Right atrium auricular region (tissue), 2 donors: ENCODE data around the gene PITRM1. TPM values are rescaled to one million over a fixed set of nuclear protein-coding genes. Genes with fewer than 3 reads are reported as not detected.

ENCODE experiments used
- DNase-seq: peaks from one replicate; pipeline ENCODE4 v3.0.0-alpha.2; 2019; ENCODE audit warnings: low spot score
- H3K27ac ChIP-seq, 2 donors: fragments of 200-600 bp; sonication (generic); 1 replicate in 1 of 2; 2 replicates in 1 of 2; pipeline ENCODE4 v1.5.1; 2016 to 2019
- H3K27me3 ChIP-seq, 2 donors: fragments of 200-600 bp; sonication (generic); one replicate each; pipeline versions ENCODE4 v1.5.1 to v1.6.0; 2017 to 2019
- H3K36me3 ChIP-seq: fragments of 200-600 bp; sonication (generic); one replicate; pipeline ENCODE4 v1.5.1; 2016
- H3K4me1 ChIP-seq, 2 donors: fragments of 200-600 bp; sonication (generic); one replicate each; pipeline versions ENCODE4 v1.5.1 to v1.6.0; 2017 to 2019
- H3K4me3 ChIP-seq, 2 donors: fragments of 200-600 bp; sonication (generic); 1 replicate in 1 of 2; 2 replicates in 1 of 2; pipeline ENCODE4 v1.5.1; 2017 to 2019; ENCODE audit warnings: mild to moderate bottlenecking in 1 of 2, moderate library complexity in 1 of 2
- H3K9me3 ChIP-seq, 2 donors: fragments of 200-600 bp; sonication (generic); one replicate each; pipeline ENCODE4 v1.5.1; 2019
- total RNA-seq, 2 donors: library from RNA; depleted of rRNA; stranded (reverse); fragments of >200 nt; gene quantifications; one replicate each; pipeline ENCODE4 v1.1.0, GENCODE V29; 2016
- TF ChIP-seq, protein P1 (sequence below), 2 donors: fragments of 200-600 bp; sonication (generic); IDR thresholded peaks; one replicate each; pipeline ENCODE4 v1.5.1; 2019; ENCODE audit warnings: antibody characterized with exemption in 2 of 2

The PITRM1 gene
- total RNA-seq, 2 donors from 2014 or later, result 68.3 to 89.6 TPM

DNA sequence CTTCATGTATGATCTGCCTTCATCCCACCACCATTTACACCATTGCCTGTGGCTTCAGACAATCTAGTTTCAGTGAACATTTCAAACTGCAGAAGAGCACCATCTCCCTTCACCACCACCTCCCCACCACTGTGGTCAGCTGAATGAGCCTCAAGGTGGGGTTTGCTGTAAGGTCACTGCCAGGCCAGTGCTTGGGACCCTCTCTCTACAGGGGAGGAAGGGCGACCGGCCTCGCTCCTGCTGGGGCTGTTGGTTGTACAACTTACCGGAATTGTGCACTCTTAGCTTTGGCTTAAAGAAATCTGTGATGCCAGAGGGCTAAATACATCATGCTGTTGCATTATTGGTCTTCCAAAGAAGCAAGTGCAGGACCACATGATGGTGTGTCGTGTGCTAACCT lies 78.6 kb downstream of the PITRM1 start:
- TF ChIP-seq, protein P1, sequence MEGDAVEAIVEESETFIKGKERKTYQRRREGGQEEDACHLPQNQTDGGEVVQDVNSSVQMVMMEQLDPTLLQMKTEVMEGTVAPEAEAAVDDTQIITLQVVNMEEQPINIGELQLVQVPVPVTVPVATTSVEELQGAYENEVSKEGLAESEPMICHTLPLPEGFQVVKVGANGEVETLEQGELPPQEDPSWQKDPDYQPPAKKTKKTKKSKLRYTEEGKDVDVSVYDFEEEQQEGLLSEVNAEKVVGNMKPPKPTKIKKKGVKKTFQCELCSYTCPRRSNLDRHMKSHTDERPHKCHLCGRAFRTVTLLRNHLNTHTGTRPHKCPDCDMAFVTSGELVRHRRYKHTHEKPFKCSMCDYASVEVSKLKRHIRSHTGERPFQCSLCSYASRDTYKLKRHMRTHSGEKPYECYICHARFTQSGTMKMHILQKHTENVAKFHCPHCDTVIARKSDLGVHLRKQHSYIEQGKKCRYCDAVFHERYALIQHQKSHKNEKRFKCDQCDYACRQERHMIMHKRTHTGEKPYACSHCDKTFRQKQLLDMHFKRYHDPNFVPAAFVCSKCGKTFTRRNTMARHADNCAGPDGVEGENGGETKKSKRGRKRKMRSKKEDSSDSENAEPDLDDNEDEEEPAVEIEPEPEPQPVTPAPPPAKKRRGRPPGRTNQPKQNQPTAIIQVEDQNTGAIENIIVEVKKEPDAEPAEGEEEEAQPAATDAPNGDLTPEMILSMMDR (IDR thresholded peaks at IDR 0.05), result no peak
- Histone ChIP-seq H3K27me3 (no peaks in the 10 kb centered on the region), H3K4me1 (peaks cover 0 to 52% of the 10 kb centered on the region in 2 donors), H3K27ac (no peak overlapping the region), H3K9me3 (no peaks in the 10 kb centered on the region), H3K4me3 (no peak overlapping the region), H3K36me3 (no peaks in the 10 kb centered on the region)
- DNase-seq, result no peak

DNA sequence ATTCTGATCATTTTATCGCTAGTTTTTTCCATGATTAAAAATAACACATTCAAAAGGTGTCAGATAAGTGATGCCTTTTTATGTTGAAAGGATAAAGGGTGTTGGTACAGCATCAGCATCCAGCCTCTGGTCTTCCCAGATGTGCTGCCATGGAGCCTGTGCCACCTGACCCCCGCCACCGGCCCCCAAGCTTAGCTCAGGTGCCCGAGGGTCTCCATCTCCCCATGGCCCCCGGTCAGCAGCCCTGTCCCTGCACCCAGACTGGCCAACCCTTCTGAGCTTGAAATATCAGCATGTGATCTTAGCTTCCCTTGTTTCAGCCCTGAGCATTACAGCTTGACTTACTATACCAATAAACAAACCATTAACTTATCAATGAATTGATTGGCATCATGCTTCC lies 80.7 kb downstream of the PITRM1 start:
- Histone ChIP-seq H3K27ac (no peak overlapping the region), H3K4me1 (peaks cover 0 to 52% of the 10 kb centered on the region in 2 donors), H3K9me3 (no peaks in the 10 kb centered on the region), H3K27me3 (no peaks in the 10 kb centered on the region), H3K36me3 (no peaks in the 10 kb centered on the region), H3K4me3 (no peak overlapping the region)
- no peak for DNase-seq
- TF ChIP-seq, protein P1 (IDR thresholded peaks at IDR 0.05), result no peak

DNA sequence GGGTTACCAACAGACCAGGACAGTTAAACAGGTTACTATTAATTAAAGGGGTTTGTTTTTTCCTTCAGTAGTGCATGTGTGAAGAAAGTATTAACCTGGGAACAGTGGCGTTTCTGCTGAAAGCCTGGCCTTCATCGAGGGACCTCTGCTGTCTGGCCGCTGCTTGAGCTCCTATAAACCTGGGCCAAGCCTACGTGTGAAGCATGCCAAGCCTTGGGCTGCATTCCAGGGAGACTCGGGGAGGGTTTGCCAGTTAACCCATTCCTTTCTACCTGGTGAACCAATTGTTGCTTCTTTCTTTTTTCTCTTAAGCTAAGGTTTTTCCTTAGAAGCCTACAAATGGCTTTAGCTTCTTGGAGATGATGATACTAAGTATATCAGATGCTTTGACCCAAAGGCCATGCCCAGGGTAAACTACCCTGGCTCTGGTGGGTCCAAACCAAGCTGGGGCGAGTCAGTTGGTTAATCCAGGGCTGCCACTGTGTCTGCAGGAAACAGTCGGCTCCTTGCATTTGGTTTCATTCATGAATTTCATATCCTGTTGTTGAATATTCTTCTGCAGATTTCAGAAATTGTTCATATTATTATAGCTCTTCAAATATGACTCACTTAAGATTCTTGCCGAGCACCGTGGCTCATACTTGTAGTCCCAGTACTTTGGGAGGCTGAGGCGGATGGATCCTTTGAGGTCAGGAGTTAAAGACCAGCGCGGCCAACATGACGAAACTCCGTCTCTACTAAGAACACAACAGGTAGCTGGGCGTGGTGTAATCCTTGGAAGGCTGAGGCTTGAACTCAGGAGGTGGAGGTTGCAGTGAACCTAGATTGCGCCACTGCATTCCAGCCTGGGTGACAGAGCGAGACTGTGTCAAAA lies 81.4 kb downstream of the PITRM1 start:
- Histone ChIP-seq H3K4me3 (no peak overlapping the region), H3K36me3 (no peaks in the 10 kb centered on the region), H3K27me3 (no peaks in the 10 kb centered on the region), H3K4me1 (peaks cover 0 to 51% of the 10 kb centered on the region in 2 donors), H3K27ac (peak overlapping the region in 1 of 2 donors; percentile 66), H3K9me3 (no peaks in the 10 kb centered on the region)
- DNase-seq, result no peak
- TF ChIP-seq, protein P1 (IDR thresholded peaks at IDR 0.05), result no peak

DNA sequence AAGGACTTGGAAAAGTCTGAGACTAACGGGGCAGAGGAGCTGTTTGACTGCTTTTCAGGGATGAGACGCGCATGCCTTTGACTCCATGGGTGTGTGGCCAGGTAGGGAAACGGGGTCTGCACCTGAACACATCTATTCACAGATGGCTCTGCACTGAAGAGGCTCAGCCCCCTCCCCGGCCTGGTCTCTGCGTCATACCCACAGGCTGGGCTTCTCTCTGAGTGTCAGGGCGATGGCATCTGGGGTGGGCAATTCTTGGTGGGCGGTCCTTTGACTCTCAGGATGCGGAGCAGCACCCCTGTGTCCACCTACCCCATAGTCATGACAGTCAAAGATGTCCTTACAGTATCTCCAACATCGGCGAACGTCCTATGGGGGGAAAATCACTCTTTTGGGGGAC lies 82.2 kb downstream of the PITRM1 start:
- Histone ChIP-seq H3K27me3 (no peaks in the 10 kb centered on the region), H3K9me3 (no peaks in the 10 kb centered on the region), H3K36me3 (no peaks in the 10 kb centered on the region), H3K4me3 (no peak overlapping the region), H3K27ac (peak overlapping the region in 1 of 2 donors; percentile 66), H3K4me1 (peaks cover 0 to 48% of the 10 kb centered on the region in 2 donors)
- TF ChIP-seq, protein P1 (IDR thresholded peaks at IDR 0.05), result no peak
- no peak for DNase-seq

Other genes starting within 250 kb of the PITRM1 start
- 100 to 1,000 TPM in 1 of 2 donors, 10 to 100 TPM in 1; 55.2 to 119 TPM for gene PFKP, start 105.2 kb downstream of the PITRM1 start, total RNA-seq